Esophagus squamous epithelium (tissue), 5 donors: Measurements from ENCODE around the gene CDC73. TPM values are rescaled to one million over a fixed set of nuclear protein-coding genes. Genes with fewer than 3 reads are reported as not detected.

Experiments
- DNase-seq: peaks from one replicate; lab custom pipeline; 2025; lab: John Stamatoyannopoulos, UW
- H3K27ac ChIP-seq, 4 donors: fragments of 200-600 bp; sonication (generic); one replicate each; pipeline ENCODE4 v1.5.1; 2016 to 2019; ENCODE audit warnings: mild to moderate bottlenecking in 1 of 4
- H3K27me3 ChIP-seq, 4 donors: fragments of 200-600 bp; sonication (generic); 1 replicate in 3 of 4; 2 replicates in 1 of 4; pipeline versions ENCODE4 v1.5.1 to v1.6.0; 2017 to 2021; ENCODE audit warnings: antibody characterized with exemption in 1 of 4
- H3K36me3 ChIP-seq, 3 donors: fragments of 200-600 bp; sonication (generic); one replicate each; pipeline ENCODE4 v1.5.1; 2016 to 2019
- H3K4me1 ChIP-seq, 3 donors: fragments of 200-600 bp; sonication (generic); one replicate each; pipeline ENCODE4 v1.5.1; 2017 to 2019
- H3K4me3 ChIP-seq, 4 donors: fragments of 200-600 bp; sonication (generic); 1 replicate in 3 of 4; 2 replicates in 1 of 4; pipeline ENCODE4 v1.5.1; 2016 to 2019; ENCODE audit warnings: mild to moderate bottlenecking in 2 of 4, moderate library complexity in 1 of 4
- H3K9me3 ChIP-seq, 3 donors: fragments of 200-600 bp; sonication (generic); one replicate each; pipeline ENCODE4 v1.5.1; 2016 to 2019
- POLR2A ChIP-seq, 4 donors: fragments of 450-650 bp; IDR thresholded peaks; one replicate each; pipeline ENCODE4 v1.6.1; 2017; ENCODE audit warnings: antibody characterized with exemption in 4 of 4, mild to moderate bottlenecking in 4 of 4, moderate library complexity in 3 of 4
- WGBS, 2 donors: methylation state at CpG; one replicate each; pipeline ENCODE4 v1.1.5; 2018; 5-methylcytosine and 5-hydroxymethylcytosine counted together
- intact Hi-C: fragments of 100-400 bp; cut with DNase I; formaldehyde crosslinking; loops from one replicate; pipeline ENCODE4 v1.15.0; 2022
- total RNA-seq, 4 donors: library from RNA; depleted of rRNA; stranded (reverse); fragments of >200 nt; gene quantifications; one replicate each; pipeline ENCODE4 v1.1.0, GENCODE V29; 2016
- TF ChIP-seq, protein P1 (sequence below), 6 experiments: fragments of 450-650 bp in 4 of 6; fragments of 200-600 bp in 2 of 6; sonication (generic) in 2 of 6; IDR thresholded peaks; one replicate each; pipeline ENCODE4 v1.5.1; 2016 to 2019; ENCODE audit warnings: antibody characterized with exemption in 6 of 6, mild to moderate bottlenecking in 4 of 6, moderate library complexity in 4 of 6
- donor health status: DM: yes; HTN: yes; CAD: no.

The CDC73 gene
- total RNA-seq, 4 donors from 2014 or later = 17.3 to 39.5 (median 26.6) TPM

DNA sequence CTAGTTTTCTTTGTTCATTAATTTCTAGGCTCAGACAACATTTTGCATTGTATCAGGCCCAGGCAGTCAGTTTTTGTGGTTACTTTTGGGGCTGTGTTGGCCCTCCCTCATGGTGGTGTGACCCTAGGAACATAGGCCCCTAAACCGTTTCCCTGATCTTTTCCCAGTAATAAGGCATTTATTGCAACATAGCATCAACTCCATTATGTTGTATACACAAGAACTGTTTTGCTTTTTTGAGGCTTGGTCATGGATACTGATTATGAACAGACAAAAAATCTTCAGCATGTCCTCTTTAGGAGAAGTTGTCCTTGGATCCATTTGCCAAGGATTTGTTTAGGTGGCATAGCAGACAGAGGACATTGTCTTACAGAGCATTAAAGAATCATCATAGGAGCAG, 54.3 kb downstream of the CDC73 start:
- WGBS, 2 donors = 71 to 87% methylated on average over 1 of the region's 1 CpG
- intact Hi-C loops = no loop called here
- H3K4me1 ChIP-seq = peaks cover 0 to 11% (median 0%) of the 10 kb centered on the region in 3 donors
- no peaks in the 10 kb centered on the region for H3K9me3 ChIP-seq
- no peak overlapping the region for H3K4me3 ChIP-seq
- H3K36me3 ChIP-seq = no peaks in the 10 kb centered on the region
- no peak for TF ChIP-seq POLR2A (IDR thresholded peaks at IDR 0.05)
- no peak for DNase-seq
- no peaks in the 10 kb centered on the region for H3K27me3 ChIP-seq
- no peak overlapping the region for H3K27ac ChIP-seq

DNA sequence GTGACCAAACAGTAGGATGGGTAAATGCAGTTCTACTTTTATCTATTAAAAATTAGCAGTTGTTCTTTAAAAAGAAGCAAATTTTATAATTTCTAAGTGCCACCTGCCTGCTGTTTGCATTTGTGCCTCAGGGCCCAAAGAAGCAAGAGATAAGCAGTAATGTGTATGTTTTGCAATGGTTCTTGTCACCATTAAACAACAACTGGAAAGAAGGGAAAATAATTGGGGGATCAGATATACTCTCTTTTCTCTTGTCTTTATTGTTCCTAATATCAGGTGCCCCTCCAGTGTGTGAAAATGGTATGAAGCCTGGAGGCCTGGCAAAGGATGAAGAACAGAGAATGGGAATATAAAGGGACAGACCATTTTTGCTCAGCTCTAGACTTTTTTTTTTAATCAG, 55.0 kb downstream of the CDC73 start:
- Histone ChIP-seq H3K4me1 (peaks cover 0 to 12% (median 0%) of the 10 kb centered on the region in 3 donors), H3K27ac (no peak overlapping the region), H3K9me3 (no peaks in the 10 kb centered on the region), H3K4me3 (no peak overlapping the region), H3K36me3 (no peaks in the 10 kb centered on the region), H3K27me3 (no peaks in the 10 kb centered on the region)
- intact Hi-C loops = no loop called here
- DNase-seq = no peak
- no peak for TF ChIP-seq POLR2A (IDR thresholded peaks at IDR 0.05)
- TF ChIP-seq, protein P1, sequence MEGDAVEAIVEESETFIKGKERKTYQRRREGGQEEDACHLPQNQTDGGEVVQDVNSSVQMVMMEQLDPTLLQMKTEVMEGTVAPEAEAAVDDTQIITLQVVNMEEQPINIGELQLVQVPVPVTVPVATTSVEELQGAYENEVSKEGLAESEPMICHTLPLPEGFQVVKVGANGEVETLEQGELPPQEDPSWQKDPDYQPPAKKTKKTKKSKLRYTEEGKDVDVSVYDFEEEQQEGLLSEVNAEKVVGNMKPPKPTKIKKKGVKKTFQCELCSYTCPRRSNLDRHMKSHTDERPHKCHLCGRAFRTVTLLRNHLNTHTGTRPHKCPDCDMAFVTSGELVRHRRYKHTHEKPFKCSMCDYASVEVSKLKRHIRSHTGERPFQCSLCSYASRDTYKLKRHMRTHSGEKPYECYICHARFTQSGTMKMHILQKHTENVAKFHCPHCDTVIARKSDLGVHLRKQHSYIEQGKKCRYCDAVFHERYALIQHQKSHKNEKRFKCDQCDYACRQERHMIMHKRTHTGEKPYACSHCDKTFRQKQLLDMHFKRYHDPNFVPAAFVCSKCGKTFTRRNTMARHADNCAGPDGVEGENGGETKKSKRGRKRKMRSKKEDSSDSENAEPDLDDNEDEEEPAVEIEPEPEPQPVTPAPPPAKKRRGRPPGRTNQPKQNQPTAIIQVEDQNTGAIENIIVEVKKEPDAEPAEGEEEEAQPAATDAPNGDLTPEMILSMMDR (IDR thresholded peaks at IDR 0.05) = no peak

DNA sequence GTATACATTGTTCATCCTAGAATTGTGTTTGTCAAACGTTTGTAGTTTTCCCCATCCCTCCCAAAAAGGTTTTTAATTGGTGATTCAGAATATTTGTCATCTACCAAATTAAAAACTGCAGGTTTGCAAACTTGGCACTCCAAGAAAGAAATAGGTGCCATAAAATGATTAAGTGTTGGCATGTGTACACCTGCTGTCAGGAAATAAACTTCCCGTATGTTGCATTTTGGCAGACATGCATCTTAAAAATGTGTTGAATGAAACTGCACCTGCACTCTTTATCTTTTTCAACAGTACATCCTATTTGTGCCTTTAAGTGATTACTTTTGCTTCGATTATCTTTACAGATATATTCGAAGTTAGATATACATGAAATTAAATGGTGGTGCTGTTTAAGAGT, 57.3 kb downstream of the CDC73 start:
- intact Hi-C loops = no loop called here
- DNase-seq = no peak
- 17 to 37% methylated on average over 4 of the region's 4 CpGs for WGBS, 2 donors
- H3K4me1 ChIP-seq = peaks cover 0 to 31% (median 0%) of the 10 kb centered on the region in 3 donors
- H3K4me3 ChIP-seq = no peak overlapping the region
- no peaks in the 10 kb centered on the region for H3K27me3 ChIP-seq
- no peak overlapping the region for H3K27ac ChIP-seq
- no peaks in the 10 kb centered on the region for H3K9me3 ChIP-seq
- no peaks in the 10 kb centered on the region for H3K36me3 ChIP-seq
- no peak for TF ChIP-seq POLR2A (IDR thresholded peaks at IDR 0.05)
- TF ChIP-seq, protein P1 (IDR thresholded peaks at IDR 0.05) = no peak

DNA sequence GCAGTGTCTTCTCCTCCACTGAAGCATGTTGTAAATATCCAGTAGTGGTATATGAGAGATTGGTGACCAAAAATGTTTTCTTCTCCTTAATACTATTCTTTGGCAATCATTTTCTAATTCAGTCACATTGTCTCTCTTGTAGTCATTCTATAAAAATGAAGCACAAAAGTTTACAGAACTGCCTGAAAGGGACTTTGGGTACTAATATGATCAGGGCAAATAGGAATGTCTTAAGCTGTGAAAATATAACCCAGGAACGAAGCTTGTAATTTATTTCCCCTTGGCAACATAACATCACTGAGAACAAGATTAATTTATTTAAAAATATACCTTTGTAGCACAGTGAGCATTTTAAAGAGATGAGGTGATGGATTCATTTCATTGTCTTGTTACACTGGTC, 59.7 kb downstream of the CDC73 start:
- no peak for DNase-seq
- Histone ChIP-seq H3K36me3 (no peaks in the 10 kb centered on the region), H3K27ac (no peak overlapping the region), H3K9me3 (no peaks in the 10 kb centered on the region), H3K27me3 (no peaks in the 10 kb centered on the region), H3K4me1 (peaks cover 0 to 42% (median 6%) of the 10 kb centered on the region in 3 donors), H3K4me3 (no peak overlapping the region)
- TF ChIP-seq, protein P1 (IDR thresholded peaks at IDR 0.05) = no peak
- TF ChIP-seq POLR2A (IDR thresholded peaks at IDR 0.05) = no peak
- WGBS, 2 donors = 45% methylated on average over 1 of the region's 1 CpG
- intact Hi-C loops = no loop called here

DNA sequence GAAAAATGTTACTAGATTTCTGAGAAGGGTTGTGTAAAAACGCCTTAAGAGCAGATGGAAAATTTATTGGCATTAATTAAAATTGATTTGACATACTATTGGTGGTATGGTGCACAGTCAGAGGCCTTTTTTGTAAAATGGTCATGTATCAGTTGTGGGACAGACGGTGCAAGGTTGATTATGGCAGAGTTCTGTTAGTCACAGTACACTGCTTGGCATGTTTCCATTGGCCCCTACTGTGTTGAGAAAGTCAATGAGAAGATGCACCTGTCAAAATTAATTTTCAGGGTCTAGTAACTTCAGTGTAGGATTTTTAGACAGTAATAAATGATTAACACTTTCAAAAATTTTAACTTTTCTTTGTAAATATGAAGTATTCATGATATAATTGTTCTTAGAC, 60.2 kb downstream of the CDC73 start:
- no peak for DNase-seq
- H3K27ac ChIP-seq = no peak overlapping the region
- no peaks in the 10 kb centered on the region for H3K27me3 ChIP-seq
- no peak overlapping the region for H3K4me3 ChIP-seq
- no peak for TF ChIP-seq POLR2A (IDR thresholded peaks at IDR 0.05)
- TF ChIP-seq, protein P1 (IDR thresholded peaks at IDR 0.05) = no peak
- 56 to 71% methylated on average over 2 of the region's 2 CpGs for WGBS, 2 donors
- no peaks in the 10 kb centered on the region for H3K9me3 ChIP-seq
- no peaks in the 10 kb centered on the region for H3K36me3 ChIP-seq
- intact Hi-C loops = no loop called here
- peaks cover 0 to 46% (median 6%) of the 10 kb centered on the region in 3 donors for H3K4me1 ChIP-seq
